HCT116 (cell line): ENCODE results near the gene NCR3LG1. TPM values are rescaled to one million over a fixed set of nuclear protein-coding genes. Genes with fewer than 3 reads are reported as not detected.

Experiments used
- ATAC-seq: fragments of 200-7000 bp; cut with Tn5 transposase; 2 replicates; pipeline ENCODE4 v1.9.1; 2020; ENCODE audit warnings: mild to moderate bottlenecking, moderate library complexity
- BruUV-seq: library from RNA; stranded (reverse); fragments of 400-500 nt; replicated peaks from 2 replicates; lab custom pipeline; 2021; lab: Mats Ljungman, UMichigan
- CTCF ChIA-PET: fragments of 300-600 bp; sonication (Branson Sonifier 250); formaldehyde crosslinking; loops from one replicate; lab custom pipeline; 2021; ENCODE audit warnings: antibody characterized with exemption; lab: Charles Lee
- POLR2A ChIA-PET: fragments of 300-600, 350-600 bp; sonication (Branson Sonifier 250); formaldehyde crosslinking; loops from one replicate; lab custom pipeline; 2021; ENCODE audit warnings: antibody characterized with exemption; lab: Charles Lee
- RAD21 ChIA-PET, 2 experiments: fragments of 300-600 bp; sonication (Branson Sonifier 250); formaldehyde crosslinking; loops; one replicate each; lab custom pipeline; 2023; ENCODE audit warnings: low total read pairs in 2 of 2; ENCODE audit not compliant: uncharacterized antibody in 2 of 2, unreplicated experiment in 2 of 2, low non-redundant PET in 1 of 2; lab: Charles Lee
- DNase-seq: peaks from one replicate; pipeline ENCODE4 v3.0.0-alpha.2; 2010; ENCODE audit warnings: low read depth, low spot score
- H2AFZ ChIP-seq: fragments of 200-600 bp; shearing (Covaris generic), sonication (generic); 2 replicates; pipeline ENCODE4 v1.6.1; 2017; ENCODE audit warnings: low read depth, mixed run types, mixed read lengths, antibody characterized with exemption, low read length; ENCODE audit not compliant: poor library complexity, severe bottlenecking
- H3K27ac ChIP-seq: 2 replicates; pipeline ENCODE4 v1.5.1; 2012; ENCODE audit warnings: low read depth, low read length
- H3K27me3 ChIP-seq: fragments of 200-600 bp; sonication (generic); 2 replicates; pipeline ENCODE4 v1.6.1; 2016; ENCODE audit warnings: mixed run types, low read length, mixed read lengths; ENCODE audit not compliant: insufficient read depth
- H3K36me3 ChIP-seq, 2 experiments: fragments of 200-500 bp in 1 of 2; fragments of 200-600 bp in 1 of 2; sonication (Bioruptor generic) in 1 of 2; sonication (generic) in 1 of 2; 2 replicates each; pipeline versions ENCODE4 v1.5.1 to v1.6.1; 2014 to 2016; ENCODE audit warnings: low read length in 2 of 2, inconsistent platforms in 1 of 2, mixed read lengths in 1 of 2, mixed run types in 1 of 2; ENCODE audit not compliant: insufficient read depth in 2 of 2, control insufficient read depth in 1 of 2
- H3K4me1 ChIP-seq, 2 experiments: fragments of 200-600 bp in 1 of 2; sonication (generic) in 1 of 2; 2 replicates each; pipeline versions ENCODE4 v1.5.1 to v1.6.1; 2012 to 2017; ENCODE audit warnings: low read length in 2 of 2, inconsistent platforms in 1 of 2, mild to moderate bottlenecking in 1 of 2, mixed read lengths in 1 of 2, mixed run types in 1 of 2, moderate library complexity in 1 of 2; ENCODE audit not compliant: insufficient read depth in 2 of 2, control insufficient read depth in 1 of 2
- H3K4me2 ChIP-seq: fragments of 200-600 bp; sonication (generic); 2 replicates; pipeline ENCODE4 v1.6.1; 2017; ENCODE audit warnings: mixed run types, low read length, mixed read lengths
- H3K4me3 ChIP-seq, 2 experiments: fragments of 200-600 bp in 1 of 2; sonication (generic) in 1 of 2; replicated peaks in 1 of 2; 2 replicates each; pipeline ENCODE4 v1.5.1; 2011 to 2016; ENCODE audit warnings: low read length in 2 of 2, control low read depth in 1 of 2, low read depth in 1 of 2, mild to moderate bottlenecking in 1 of 2, mixed read lengths in 1 of 2, mixed run types in 1 of 2
- H3K79me2 ChIP-seq: fragments of 200-600 bp; sonication (generic); 2 replicates; pipeline ENCODE4 v1.6.1; 2017; ENCODE audit warnings: mild to moderate bottlenecking, mixed run types, low read length, moderate library complexity, mixed read lengths; ENCODE audit not compliant: insufficient read depth
- H3K9ac ChIP-seq: fragments of 200-600 bp; sonication (generic); 2 replicates; pipeline ENCODE4 v1.6.1; 2016; ENCODE audit warnings: low read length, mixed read lengths
- H3K9me2 ChIP-seq: fragments of 200-600 bp; sonication (generic), shearing (Covaris generic); 2 replicates; pipeline ENCODE4 v1.6.1; 2017; ENCODE audit warnings: mixed run types, mild to moderate bottlenecking, moderate library complexity; ENCODE audit not compliant: insufficient read depth
- H3K9me3 ChIP-seq, 2 experiments: fragments of 200-500 bp in 1 of 2; fragments of 200-600 bp in 1 of 2; sonication (Bioruptor generic) in 1 of 2; sonication (generic) in 1 of 2; 2 replicates each; pipeline ENCODE4 v1.6.1; 2014 to 2017; ENCODE audit warnings: low read length in 2 of 2, mixed read lengths in 2 of 2, inconsistent platforms in 1 of 2, low read depth in 1 of 2, mild to moderate bottlenecking in 1 of 2, mixed run types in 1 of 2, moderate library complexity in 1 of 2; ENCODE audit not compliant: control insufficient read depth in 1 of 2, insufficient read depth in 1 of 2
- H4K20me1 ChIP-seq: fragments of 200-600 bp; sonication (generic), shearing (Covaris generic); 2 replicates; pipeline ENCODE4 v1.6.1; 2017; ENCODE audit warnings: mixed run types, mild to moderate bottlenecking, moderate library complexity; ENCODE audit not compliant: insufficient read depth
- ELF1 ChIP-seq: IDR thresholded peaks from 2 replicates; pipeline ENCODE4 v1.6.1; 2012; ENCODE audit warnings: low read depth, borderline replicate concordance
- RAD21 ChIP-seq: IDR thresholded peaks from 2 replicates; pipeline ENCODE4 v1.6.1; 2012; ENCODE audit warnings: low read depth, mild to moderate bottlenecking
- SP1 ChIP-seq: IDR thresholded peaks from 2 replicates; pipeline ENCODE4 v1.6.1; 2012; ENCODE audit warnings: low read depth
- ZNF274 ChIP-seq: fragments of 200-500 bp; sonication (Bioruptor generic); IDR thresholded peaks from 2 replicates; pipeline ENCODE4 v1.6.1; 2014; ENCODE audit warnings: mild to moderate bottlenecking, low read depth, low read length, inconsistent platforms
- intact Hi-C: fragments of 100-400 bp; cut with micrococcal nuclease; formaldehyde crosslinking; loops from 2 replicates; pipeline ENCODE4 v1.10.0; 2022
- total RNA-seq: library from RNA; stranded (reverse); gene quantifications from one replicate; pipeline ENCODE4 v1.2.1, GENCODE V29; 2021; ENCODE audit not compliant: unreplicated experiment
- TF ChIP-seq, protein P1 (sequence below): IDR thresholded peaks from 2 replicates; pipeline ENCODE4 v1.6.1; 2012

The NCR3LG1 gene
- total RNA-seq, 1 experiment from 2014 or later, result 1.5 TPM

DNA sequence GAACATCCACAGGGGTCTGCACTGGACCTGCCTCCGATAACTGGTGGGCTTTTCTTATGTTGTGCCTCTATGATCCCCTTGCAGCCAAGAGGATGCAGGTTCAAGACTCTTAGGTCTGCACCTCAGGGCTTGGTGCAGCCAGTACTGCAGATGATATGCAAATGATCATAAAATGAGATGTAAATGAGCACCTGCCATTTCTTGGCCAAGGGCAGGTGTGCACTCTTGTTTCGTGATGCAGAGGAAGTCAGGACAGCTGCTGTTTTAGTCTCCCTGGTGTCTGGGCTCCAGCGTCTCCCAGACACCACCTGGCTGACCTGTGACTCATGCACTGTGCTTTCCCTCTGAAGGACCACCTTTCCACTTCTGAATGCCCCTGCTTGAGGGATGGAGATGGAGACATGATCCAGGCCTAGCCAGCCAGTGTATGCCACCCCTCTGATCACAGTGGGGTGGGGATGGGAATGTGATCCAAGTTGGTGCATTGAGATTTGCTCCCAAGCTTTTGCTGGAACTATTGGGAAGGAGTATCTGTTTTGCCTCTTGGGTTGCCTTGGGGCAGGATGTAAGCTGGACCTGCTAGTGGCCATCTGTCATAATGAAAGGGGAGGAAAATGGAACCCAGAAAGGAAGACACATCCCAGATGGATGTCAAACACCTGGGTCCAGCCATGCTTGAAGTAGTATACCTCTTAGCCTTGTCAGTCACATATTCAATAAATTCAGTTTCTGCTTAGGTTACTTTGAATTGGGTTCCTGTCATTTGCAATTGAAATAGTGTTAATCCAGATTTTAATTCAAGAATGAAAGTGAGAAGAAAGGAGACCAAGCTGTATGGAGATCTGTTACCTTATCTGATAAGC lies 40.1 kb downstream of the NCR3LG1 start:
- BruUV-seq, result no TSS peak
- ChIA-PET CTCF (no interaction called here), RAD21 (no interaction called here), POLR2A (no interaction called here)
- no peak overlapping the region for H3K4me3 ChIP-seq
- H3K9me2 ChIP-seq, result no peaks in the 10 kb centered on the region
- intact Hi-C loops, result no loop called here
- no peaks in the 10 kb centered on the region for H4K20me1 ChIP-seq
- no peaks in the 10 kb centered on the region for H3K27me3 ChIP-seq
- no peak overlapping the region for H3K9ac ChIP-seq
- H3K79me2 ChIP-seq, result no peaks in the 10 kb centered on the region
- H3K9me3 ChIP-seq, result no peaks in the 10 kb centered on the region
- H3K36me3 ChIP-seq, result no peaks in the 10 kb centered on the region
- no peak overlapping the region for H2AFZ ChIP-seq
- H3K4me2 ChIP-seq, result no peak overlapping the region
- peaks cover 0 to 14% of the 10 kb centered on the region in 2 experiments; a peak in 3 of 4 replicates for H3K4me1 ChIP-seq
- no peak for TF ChIP-seq ZNF274
- no peak for TF ChIP-seq ELF1
- ATAC-seq, result no peak
- DNase-seq, result no peak
- no peak overlapping the region for H3K27ac ChIP-seq

DNA sequence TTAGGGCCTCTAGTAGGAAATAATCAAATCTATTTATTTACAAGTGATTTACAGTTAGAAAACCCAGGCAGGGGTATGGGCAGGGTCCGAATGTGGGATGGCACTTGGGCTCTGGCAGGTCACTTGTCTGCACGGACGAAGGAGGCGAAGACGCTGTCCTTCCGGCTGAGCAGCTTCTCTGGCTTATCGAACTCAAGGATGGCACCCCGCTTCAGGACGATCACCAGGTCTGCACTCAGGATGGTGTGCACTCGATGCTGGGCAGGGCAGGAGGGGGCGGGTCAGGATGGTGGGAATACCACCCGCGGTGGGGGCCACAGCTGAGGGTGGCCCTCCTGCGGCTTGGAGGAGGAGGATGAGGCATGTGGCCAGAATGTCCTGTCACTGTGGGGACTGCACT lies 41.3 kb downstream of the NCR3LG1 start:
- H3K4me1 ChIP-seq, result peaks cover 0 to 11% of the 10 kb centered on the region in 2 experiments; a peak in 3 of 4 replicates
- BruUV-seq, result no TSS peak
- ATAC-seq (no peak), DNase-seq (no peak)
- H3K27ac ChIP-seq, result no peak overlapping the region
- ChIA-PET RAD21 (no interaction called here), CTCF (no interaction called here), POLR2A (no interaction called here)
- H3K4me3 ChIP-seq, result no peak overlapping the region
- no peaks in the 10 kb centered on the region for H3K27me3 ChIP-seq
- no peaks in the 10 kb centered on the region for H3K9me3 ChIP-seq
- H3K4me2 ChIP-seq, result no peak overlapping the region
- H3K79me2 ChIP-seq, result no peaks in the 10 kb centered on the region
- H2AFZ ChIP-seq, result no peak overlapping the region
- no peaks in the 10 kb centered on the region for H3K9me2 ChIP-seq
- intact Hi-C loops, result no loop called here
- H3K9ac ChIP-seq, result no peak overlapping the region
- TF ChIP-seq, protein P1, sequence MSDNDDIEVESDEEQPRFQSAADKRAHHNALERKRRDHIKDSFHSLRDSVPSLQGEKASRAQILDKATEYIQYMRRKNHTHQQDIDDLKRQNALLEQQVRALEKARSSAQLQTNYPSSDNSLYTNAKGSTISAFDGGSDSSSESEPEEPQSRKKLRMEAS, result no peak
- TF ChIP-seq RAD21 (no peak), SP1 (no peak), ELF1 (no peak)
- H4K20me1 ChIP-seq, result no peaks in the 10 kb centered on the region
- H3K36me3 ChIP-seq, result no peaks in the 10 kb centered on the region
